ENCODE measurements around the gene HDAC4. TPM values are rescaled to one million over a fixed set of nuclear protein-coding genes. Genes with fewer than 3 reads are reported as not detected.

Gene HDAC4
- total and polyA plus RNA-seq, 4 donors = 2.9 to 37.2 (median 4.4) TPM

GRCh38 chr2:239003624-239004273, 397.1 kb downstream of the HDAC4 start:
- H3K9me3 ChIP-seq (ENCODE audit: control insufficient read depth in 4 of 4, low read length in 3 of 4) = peaks cover 0 to 3% (median 0%) of the 10 kb centered on the region in 4 donors
- no peak overlapping the region for H3K9ac ChIP-seq (ENCODE audit: low read depth in 1 of 2, low read length in 2 of 2)
- H3K27ac ChIP-seq (ENCODE audit: low read depth in 1 of 2, low read length in 2 of 2) = no peak overlapping the region
- H3K36me3 ChIP-seq (ENCODE audit: control insufficient read depth in 4 of 4, insufficient read depth in 3 of 4, low read depth in 1 of 4, low read length in 3 of 4) = no peaks in the 10 kb centered on the region
- TF ChIP-seq REST (IDR thresholded peaks at IDR 0.05) = no peak
- TF ChIP-seq ATF3 (IDR thresholded peaks at IDR 0.05) = no peak
- no peak for TF ChIP-seq CTCF (IDR thresholded peaks at IDR 0.05; ENCODE audit: low read depth, low read length, missing input control)
- TF ChIP-seq HNF4G (IDR thresholded peaks at IDR 0.05) = no peak
- TF ChIP-seq EGR1 (IDR thresholded peaks at IDR 0.05; ENCODE audit: low read depth in 2 of 2) = no peak
- TF ChIP-seq RAD21 (IDR thresholded peaks at IDR 0.05) = no peak
- no peak for TF ChIP-seq YY1 (IDR thresholded peaks at IDR 0.05)
- no peak for TF ChIP-seq HNF4A (conservative IDR thresholded peaks at IDR 0.05)
- TF ChIP-seq ZBTB33 (IDR thresholded peaks at IDR 0.05) = no peak
- no peak for TF ChIP-seq SP1 (IDR thresholded peaks at IDR 0.05)
- no peaks in the 10 kb centered on the region for H3K27me3 ChIP-seq (ENCODE audit: control insufficient read depth in 4 of 4, insufficient read depth in 4 of 4, low read length in 3 of 4)
- H3K4me3 ChIP-seq (ENCODE audit: low read depth in 1 of 3, low read length in 3 of 3) = no peak overlapping the region
- DNase-seq (ENCODE audit: low spot score) = no peak
- 85% methylated on average over 25 of the region's 25 CpGs for WGBS
- peaks cover 0 to 3% (median 0%) of the 10 kb centered on the region in 4 donors for H3K4me1 ChIP-seq (ENCODE audit: control insufficient read depth in 4 of 4, insufficient read depth in 4 of 4, low read length in 3 of 4)

GRCh38 chr2:239002954-239003623, 397.7 kb downstream of the HDAC4 start:
- Histone ChIP-seq H3K27ac (ENCODE audit: low read depth in 1 of 2, low read length in 2 of 2) (peak overlapping the region in 1 of 2 donors; percentile 28), H3K9me3 (ENCODE audit: control insufficient read depth in 4 of 4, low read length in 3 of 4) (peaks cover 0 to 3% (median 0%) of the 10 kb centered on the region in 4 donors), H3K4me1 (ENCODE audit: control insufficient read depth in 4 of 4, insufficient read depth in 4 of 4, low read length in 3 of 4) (peaks cover 0 to 3% (median 0%) of the 10 kb centered on the region in 4 donors), H3K36me3 (ENCODE audit: control insufficient read depth in 4 of 4, insufficient read depth in 3 of 4, low read depth in 1 of 4, low read length in 3 of 4) (no peaks in the 10 kb centered on the region), H3K9ac (ENCODE audit: low read depth in 1 of 2, low read length in 2 of 2) (no peak overlapping the region), H3K27me3 (ENCODE audit: control insufficient read depth in 4 of 4, insufficient read depth in 4 of 4, low read length in 3 of 4) (no peaks in the 10 kb centered on the region), H3K4me3 (ENCODE audit: low read depth in 1 of 3, low read length in 3 of 3) (no peak overlapping the region)
- no peak for DNase-seq (ENCODE audit: low spot score)
- WGBS = 81% methylated on average over 13 of the region's 13 CpGs
- no peak for TF ChIP-seq HNF4G (IDR thresholded peaks at IDR 0.05)
- TF ChIP-seq RAD21 (IDR thresholded peaks at IDR 0.05) = peak in 1 of 2 donors; percentile 33
